GM18951 (cell line): ENCODE measurements around the gene CCDC9B.
A peak's percentile ranks its signal among the peaks of the same experiment; 100 is the strongest.

Source experiments
- POLR2A ChIP-seq: IDR thresholded peaks from 4 replicates; pipeline ENCODE4 v1.6.1; 2011; ENCODE audit warnings: mild to moderate bottlenecking; ENCODE audit not compliant: insufficient read length, insufficient read depth; ENCODE audit errors: extremely low read depth
- in situ Hi-C: fragments of 300-500 bp; cut with MboI; formaldehyde crosslinking; loops from one replicate; pipeline ENCODE4 v1.12.0; 2022; ENCODE audit warnings: low sequenced_read_pairs, mixed read lengths, inconsistent platforms; ENCODE audit not compliant: unreplicated experiment

The CCDC9B gene

GRCh38 chr15:40340740-40341400 is at the start of gene CCDC9B:
CCDC9B (minus strand) TSS chr15:40340939; CDS start chr15:40340819, 120 bp downstream.
- TF ChIP-seq POLR2A, result no peak
- in situ Hi-C loops, result loop anchor here (10.0 kb wide), 1 partner anchor 84 kb away; no protein-coding TSS in a partner anchor

DNA sequence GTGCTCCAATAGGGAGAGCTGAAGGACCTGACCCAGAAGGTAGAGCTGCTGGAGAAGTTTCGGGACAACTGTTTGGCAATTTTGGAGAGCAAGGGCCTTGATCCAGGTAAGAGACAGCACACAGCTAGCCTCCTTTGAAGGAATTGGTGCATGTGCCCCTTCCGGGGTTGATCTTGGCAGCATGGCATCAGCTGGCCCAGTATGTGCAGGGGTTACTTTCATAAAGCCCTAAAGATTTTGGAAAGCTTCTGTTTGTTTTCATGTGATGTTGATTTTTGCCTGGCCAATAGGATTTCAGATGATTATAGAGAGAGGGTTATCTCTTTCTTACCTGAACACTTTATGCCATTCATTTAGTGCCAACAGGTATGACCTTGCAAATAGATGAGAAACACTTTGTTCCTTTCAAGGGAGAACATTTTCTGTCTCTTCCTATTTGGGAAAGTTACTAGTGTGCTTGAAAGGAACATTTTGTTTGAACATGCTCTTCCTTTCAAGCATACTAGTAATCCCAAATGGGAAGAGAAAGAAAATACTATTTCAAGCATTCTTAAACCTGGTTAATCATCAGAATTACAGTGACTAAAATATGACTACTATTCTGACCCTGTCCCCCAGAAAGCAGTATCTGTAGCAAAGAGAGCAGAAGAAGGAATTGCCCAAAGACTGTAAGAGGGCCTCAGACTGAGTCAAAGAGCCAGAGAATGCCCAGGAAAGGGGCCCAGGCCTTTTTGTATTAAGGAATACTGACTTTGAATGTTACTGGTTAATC is 49.3 kb upstream of the CCDC9B start:
- TF ChIP-seq POLR2A, result no peak
- in situ Hi-C loops, result no loop called here

DNA sequence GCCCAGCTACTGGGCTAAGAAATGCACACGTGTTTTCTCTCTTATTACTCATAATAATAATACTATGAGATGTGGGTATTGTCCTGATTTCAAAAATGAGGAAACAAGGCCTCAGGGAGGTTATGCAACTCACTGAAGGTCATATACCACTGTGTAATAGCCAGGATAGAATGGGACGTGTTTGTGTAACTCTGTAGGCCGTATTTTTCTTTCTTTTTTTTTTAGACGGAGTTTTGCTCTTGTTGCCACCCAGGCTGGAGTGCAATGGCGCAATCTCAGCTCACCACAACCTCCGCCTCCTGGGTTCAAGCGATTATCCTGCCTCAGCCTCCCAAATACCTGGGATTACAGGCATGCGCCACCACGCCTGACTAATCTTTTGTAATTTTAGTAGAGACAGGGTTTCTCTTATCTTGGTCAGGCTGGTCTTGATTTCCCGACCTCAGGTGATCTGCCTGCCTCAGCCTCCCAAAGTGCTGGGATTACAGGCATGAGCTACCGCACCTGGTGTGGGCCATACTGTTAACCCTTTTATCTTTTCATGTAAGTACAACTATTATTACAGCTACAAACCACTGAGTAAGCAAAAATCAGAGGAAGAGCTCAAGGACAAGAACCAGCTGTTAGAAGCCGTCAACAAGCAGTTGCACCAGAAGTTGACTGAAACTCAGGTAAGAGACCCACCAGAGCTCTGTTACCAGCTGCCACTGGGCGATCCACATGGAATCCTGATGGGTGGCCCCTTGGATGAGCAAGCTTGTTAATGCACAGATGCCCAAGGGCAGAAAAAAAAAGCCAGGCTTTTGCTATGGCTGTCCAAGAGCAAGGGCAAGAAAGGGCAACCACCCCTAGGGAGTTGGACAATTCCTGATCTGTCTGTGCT is 48.4 kb upstream of the CCDC9B start:
- TF ChIP-seq POLR2A, result no peak
- in situ Hi-C loops, result no loop called here

- TF ChIP-seq POLR2A, result no peak
- in situ Hi-C loops, result no loop called here
These were observed 45.7 kb upstream of the CCDC9B start for GRCh38 chr15:40386480-40386879.

GRCh38 chr15:40382580-40383456 is 42.1 kb upstream of the CCDC9B start, which contains the start of gene KNSTRN:
KNSTRN (plus strand) TSS chr15:40382721; CDS start chr15:40382836, 115 bp downstream.
- TF ChIP-seq POLR2A, result peak; percentile 69
- in situ Hi-C loops, result no loop called here

DNA sequence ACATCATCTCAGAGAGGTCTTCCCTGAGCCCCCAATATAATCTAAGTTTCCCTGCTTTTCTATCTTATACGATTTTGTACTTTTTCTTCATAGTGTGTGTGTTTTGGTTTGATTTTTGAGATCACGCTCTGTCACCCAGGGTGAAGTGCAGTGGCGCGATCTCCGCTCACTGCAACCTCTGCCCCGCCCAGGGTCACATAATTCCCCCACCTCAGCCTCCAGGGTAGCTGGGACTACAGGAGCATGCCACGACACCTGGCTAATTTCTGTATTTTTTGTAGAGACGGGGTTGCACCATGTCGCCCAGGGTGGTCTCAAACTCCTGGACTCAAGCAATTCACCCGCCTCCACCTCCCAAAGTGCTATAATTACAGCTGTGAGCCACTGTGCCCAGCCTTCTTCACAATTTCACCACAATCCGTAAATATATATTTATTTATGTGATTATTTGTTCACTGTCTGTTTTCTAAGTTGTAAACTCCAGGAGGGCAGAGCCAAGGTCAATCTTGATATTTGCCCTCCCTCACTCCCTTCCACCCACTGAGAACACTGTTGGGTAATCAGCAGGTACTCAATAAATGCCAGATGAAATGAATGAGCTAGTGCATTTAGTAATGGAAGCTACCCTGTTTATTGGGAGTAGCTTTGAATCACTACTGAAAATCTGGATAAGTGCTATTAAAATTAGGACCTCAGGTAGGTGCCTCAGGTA is 41.2 kb upstream of the CCDC9B start:
- TF ChIP-seq POLR2A, result no peak
- in situ Hi-C loops, result no loop called here

DNA sequence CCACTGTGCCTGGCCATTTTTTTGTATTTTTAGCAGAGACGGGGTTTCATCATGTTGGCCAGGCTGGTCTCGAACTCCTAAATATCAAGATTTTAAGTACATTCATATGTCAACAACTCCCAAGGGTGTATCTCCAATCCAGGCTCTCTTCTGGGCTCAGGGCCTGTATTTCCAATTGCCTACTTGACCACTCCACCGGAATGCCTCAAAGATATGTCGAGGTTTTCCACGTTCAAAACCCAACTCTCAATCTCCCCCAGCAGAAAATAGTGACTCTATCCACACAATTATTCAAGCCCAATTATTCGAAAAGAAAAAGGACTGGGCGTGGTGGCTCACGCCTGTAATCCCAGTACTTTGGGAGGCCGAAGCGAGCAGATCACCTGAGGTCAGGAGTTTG is 39.9 kb upstream of the CCDC9B start:
- in situ Hi-C loops, result no loop called here
- no peak for TF ChIP-seq POLR2A

DNA sequence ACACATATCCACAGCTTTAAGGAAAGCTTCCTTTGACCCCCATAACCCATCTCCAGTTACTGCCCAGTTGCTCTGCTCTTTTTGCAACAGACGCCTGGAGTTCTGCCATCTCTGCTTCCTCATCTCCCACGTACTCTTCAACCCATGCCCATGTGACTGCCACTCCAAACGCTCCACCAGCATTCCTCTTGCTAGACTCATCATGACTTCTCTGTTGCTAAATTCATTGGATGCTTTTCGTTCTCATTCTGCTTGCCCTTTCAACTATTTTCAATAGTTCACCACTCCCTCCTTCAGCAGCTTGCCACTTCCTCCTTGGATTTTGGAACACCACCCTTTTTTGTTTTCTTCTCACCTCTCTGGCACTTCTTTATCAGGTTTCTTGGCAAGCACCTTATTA is 39.1 kb upstream of the CCDC9B start:
- TF ChIP-seq POLR2A, result no peak
- in situ Hi-C loops, result loop anchor here (10.0 kb wide), 1 partner anchor 45 kb away; no protein-coding TSS in a partner anchor

DNA sequence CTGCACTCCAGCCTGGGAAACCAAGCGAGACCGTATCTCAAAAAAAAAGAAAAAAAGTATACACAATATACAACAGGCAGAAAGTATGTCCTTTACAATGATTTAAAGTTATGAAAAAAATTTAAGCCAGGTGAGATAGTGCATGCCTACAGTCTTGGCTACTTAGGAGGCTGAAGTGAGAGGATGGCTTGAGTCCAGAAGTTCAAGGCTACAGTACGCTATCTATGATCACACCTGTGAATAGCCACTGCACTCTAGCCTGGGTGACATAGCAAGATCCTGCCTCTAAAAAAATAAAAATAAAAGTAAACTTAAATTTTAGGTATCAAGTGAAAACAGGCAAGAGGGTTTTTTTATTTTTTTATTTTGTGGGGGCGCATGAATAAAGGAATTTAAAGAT is 38.6 kb upstream of the CCDC9B start:
- in situ Hi-C loops, result loop anchor here (10.0 kb wide), 1 partner anchor 45 kb away; no protein-coding TSS in a partner anchor
- TF ChIP-seq POLR2A, result no peak

DNA sequence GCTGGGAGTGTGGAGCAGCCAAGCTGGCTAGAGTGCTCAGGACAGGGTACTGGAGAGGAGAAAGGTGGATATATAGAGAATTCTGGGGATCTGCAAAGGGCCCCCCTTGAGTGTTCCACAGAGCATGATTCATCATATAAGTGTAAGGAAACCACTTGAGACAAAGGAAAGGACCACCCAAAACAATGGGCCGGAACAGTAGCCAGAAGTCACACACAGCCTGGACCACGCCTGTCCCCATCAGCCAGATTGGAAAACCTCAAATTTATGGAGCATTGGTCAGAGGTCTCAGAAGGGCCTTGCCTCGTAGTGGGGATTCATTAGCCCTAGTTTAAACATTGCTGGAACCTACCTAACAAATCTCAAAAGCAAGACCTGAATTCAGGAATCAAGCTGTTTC is 36.9 kb upstream of the CCDC9B start:
- in situ Hi-C loops, result loop anchor here (10.0 kb wide), 1 partner anchor 47 kb away; no protein-coding TSS in a partner anchor
- TF ChIP-seq POLR2A, result no peak

DNA sequence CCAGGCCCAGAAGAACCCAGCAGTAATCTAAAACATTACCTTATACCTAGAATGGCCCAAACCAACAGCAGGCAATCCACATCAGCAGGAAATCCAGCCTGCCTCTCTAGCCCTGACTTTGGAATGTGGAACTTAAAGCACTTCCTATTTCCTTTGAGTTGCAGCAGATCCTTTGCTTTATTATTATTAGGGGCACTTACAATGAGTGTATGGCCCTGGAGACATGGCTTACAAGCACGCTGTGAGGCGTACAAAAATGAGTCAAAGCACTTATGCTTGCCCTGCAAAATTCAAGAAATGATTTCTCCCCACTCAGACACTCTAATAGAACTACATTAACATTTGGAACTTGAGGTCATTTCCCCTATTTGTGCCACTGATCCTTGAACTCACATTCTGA is 32.2 kb upstream of the CCDC9B start:
- in situ Hi-C loops, result loop anchor here (10.0 kb wide), 1 partner anchor 52 kb away; no protein-coding TSS in a partner anchor
- TF ChIP-seq POLR2A, result no peak
